Limb (tissue), 2 donors: ENCODE data around the gene DDX1.

ENCODE experiments used
- DNase-seq, 2 donors: peaks; one replicate each; pipeline ENCODE4 v3.0.0-alpha.2; 2016; ENCODE audit errors: extremely low spot score in 2 of 2

Gene DDX1

GRCh38 chr2:15562354-15563031 lies 29.2 kb upstream of the DDX1 start:
- no peak for DNase-seq

GRCh38 chr2:15563227-15564100 lies 28.2 kb upstream of the DDX1 start:
- DNase-seq, result no peak

GRCh38 chr2:15565392-15565791 lies 26.3 kb upstream of the DDX1 start:
- DNase-seq, result no peak

- DNase-seq, result no peak
These were observed 25.5 kb upstream of the DDX1 start for GRCh38 chr2:15565994-15566671.

- DNase-seq, result no peak
These were observed 24.8 kb upstream of the DDX1 start for GRCh38 chr2:15566912-15567311.

GRCh38 chr2:15568874-15569273 lies 22.8 kb upstream of the DDX1 start:
- no peak for DNase-seq

DNA sequence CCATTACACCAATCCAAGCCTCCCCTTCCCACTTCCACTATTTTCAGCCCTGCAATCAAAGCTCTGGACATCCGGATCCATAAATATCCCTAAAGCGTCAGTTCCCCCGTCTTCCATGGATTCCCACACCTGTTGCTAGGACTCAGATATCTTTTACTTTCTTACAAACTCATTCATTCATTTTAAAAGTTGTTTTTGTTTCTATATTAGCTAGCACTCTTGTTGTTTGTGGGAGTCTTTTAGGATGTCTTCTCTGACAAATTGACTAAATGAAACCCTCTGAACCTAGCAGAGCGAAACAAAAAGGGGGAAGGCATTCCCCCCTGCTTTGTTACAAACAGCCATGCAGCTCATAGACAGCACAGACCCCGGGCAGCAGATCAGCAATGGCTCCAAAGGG lies 21.6 kb upstream of the DDX1 start:
- DNase-seq, result peak in 1 of 2 donors; percentile 19

- no peak for DNase-seq
These were observed 19.9 kb upstream of the DDX1 start for GRCh38 chr2:15571729-15572128.

DNA sequence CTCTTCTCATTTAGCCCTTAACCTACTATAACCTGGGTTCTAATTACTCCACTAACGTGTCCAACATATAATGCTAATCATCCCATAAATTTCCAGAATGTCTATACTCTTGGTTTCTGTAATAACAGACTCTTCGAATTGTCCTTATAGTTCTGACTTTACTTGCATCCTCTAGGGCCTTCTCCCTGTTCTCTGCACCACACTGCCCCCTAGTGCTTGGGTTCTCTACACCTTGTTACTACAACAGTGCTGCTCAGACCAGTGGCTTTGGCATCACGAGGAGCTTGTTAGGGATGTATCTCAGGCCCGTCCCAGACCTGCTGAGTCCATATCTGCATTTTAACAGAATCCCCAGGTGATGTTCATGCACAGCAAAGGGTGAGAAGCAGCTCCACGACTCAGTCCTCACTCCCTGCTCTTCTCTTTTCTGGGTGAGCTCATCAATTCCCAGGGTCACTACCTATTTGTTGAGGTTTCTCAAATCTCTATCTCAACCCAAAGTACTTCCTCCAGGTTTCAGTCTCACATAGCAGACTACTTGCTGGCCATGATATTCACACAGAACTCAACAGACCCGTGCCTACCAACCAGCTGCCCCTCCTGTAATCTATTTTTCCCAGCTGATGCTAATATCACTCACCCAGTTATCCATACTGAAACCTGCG lies 14.5 kb upstream of the DDX1 start:
- DNase-seq, result peak; percentile 74 to 87

DNA sequence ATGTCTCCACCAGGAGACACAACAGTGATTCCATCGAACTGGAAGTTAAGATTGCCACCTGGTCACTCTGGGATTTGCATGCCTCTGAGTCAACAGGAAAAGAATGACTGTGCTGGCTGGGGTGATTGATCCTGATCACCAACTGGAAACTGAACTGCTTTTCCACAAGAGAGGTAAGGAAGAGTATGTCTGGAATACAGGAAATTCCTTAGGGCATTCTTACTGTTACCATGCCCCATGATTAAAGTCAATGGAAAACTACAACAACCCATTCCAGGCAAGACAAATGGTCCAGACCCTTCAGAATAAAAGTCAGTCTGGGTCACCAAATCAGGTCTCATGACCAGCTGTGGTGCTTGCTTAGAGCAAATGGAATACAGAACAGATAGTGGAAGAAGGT lies 12.0 kb upstream of the DDX1 start:
- no peak for DNase-seq

DNA sequence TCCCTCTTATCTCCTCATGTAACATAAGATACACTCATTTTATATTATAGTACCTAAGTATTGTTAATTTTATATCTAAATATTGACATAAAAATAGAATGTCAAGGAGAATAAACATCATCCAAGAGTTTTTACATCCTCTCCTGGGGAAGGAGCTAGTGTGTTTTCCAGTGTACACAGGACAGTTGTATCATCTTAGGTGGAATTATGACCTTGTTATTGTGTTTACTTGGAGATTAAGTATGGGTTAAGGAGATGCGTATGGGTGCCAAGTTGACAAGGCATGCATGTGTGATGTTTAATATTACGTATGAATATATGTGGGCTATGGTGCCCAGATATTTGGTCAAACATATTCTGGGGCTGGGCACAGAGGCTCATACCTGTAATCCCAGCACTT lies 11.2 kb upstream of the DDX1 start:
- DNase-seq, result no peak

DNA sequence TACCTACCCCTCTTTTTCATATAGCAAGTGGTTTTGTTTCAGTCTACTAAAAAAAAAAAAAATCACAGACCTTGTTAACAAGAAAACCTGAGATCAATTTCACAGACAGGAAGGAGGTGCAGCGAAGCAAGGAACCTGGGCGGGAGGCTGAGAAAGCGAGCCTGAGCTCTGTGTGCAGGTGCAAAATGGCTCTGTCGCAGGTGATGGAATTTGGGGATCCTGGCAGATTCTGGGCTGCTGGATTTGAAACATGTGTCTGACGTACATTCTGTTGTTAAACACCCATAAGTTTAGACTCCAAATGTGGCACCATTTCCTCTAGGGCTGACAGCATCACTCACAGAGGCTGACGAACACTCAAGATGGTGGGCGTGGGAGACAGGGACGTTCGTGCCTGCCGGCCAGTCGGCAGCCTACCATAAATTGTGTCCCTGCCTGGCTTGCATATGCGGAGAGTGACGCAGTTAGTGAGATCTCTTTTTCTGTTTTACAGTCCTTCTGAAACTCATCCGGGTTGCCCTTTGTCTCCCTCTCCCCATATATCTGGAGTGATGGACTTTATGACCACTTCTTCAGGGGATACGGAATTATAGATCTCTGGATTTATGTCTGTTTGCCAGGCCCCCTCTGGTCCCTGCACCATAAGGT lies 8.8 kb upstream of the DDX1 start:
- DNase-seq, result no peak

GRCh38 chr2:15583826-15584225 lies 7.8 kb upstream of the DDX1 start:
- DNase-seq, result no peak

DNA sequence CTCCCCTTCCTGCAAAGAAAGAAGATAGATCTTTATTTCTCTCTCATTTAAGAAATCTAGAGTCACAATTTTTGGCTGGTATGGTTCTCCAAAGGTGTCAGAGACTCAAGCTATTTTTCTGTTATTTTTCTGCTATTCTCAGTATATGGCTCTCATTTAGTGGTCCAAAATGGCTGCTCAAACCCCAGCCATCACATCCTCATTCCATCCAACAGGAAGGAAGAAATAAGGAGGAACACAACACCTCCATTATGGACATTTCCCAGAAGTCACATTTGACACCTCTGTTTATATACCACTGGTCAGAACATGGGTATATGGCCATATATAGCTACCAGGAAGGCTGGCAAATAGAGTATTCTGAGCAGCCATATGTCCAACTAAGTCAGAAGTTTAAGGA lies 7.4 kb upstream of the DDX1 start:
- DNase-seq, result no peak

- no peak for DNase-seq
These were observed 6.8 kb upstream of the DDX1 start for GRCh38 chr2:15584767-15585469.

DNA sequence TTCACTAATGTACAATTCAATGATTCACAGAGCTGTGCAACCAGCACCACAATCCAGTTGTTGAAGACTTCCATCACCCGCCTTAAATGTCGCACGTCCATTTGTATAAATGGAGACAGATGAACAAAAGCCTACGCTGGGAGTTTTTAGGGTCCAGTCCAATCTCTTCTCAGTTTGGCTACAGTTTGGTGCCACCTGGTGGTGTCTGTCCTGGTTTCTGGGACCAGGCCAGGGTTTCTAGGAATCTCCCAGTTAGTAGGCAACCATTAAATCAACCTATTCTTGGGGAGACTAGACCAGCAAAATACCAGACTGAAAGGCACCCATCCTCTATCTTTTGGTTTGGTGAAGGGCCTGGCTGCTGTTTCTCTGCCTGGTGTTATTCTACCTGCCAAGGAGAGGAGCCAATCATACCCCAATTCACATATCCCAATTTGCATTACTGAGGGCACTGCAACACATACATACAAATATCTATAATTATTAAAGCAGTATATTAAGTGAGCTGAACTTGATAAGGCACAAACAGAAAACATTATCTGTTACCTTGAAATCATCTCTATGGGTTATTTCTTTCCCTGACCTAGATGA lies 3.2 kb upstream of the DDX1 start:
- peak; percentile 40 to 79 for DNase-seq

DNA sequence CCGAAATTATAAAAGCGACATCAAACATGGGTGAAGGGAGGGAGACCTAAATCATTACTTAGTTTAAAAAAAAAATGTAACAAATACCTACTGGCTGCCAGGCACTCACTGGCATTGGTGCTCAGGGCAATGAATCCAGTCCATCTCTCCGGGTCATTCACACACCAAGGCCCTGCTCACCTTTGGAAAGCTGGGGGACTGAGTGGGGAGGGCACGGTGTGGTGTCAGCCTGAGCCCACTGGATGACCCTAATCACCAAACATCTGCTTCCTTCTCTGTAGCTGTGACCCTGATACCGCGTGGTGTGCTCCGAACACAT lies 336 bp upstream of the DDX1 start:
- DNase-seq, result no peak

DNA sequence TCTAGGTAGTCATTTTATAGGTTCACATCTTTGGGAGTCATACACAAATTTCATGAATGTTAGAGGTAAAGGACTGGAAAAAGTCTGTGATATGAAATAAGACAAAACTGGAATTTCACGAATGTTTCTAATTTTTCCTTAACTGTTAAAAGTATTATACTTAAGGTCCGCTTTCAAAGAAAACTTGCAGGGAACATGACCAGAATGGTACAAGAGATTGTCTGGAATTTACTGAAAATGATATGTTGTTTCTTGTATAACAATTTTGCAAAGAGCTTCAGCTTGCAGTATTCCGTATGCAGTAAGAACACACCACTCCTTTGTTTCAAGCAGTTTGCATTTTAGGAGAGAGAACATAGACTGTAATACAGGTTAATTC lies 1.6 kb downstream of the DDX1 start:
- no peak for DNase-seq

- no peak for DNase-seq
These were observed 2.9 kb downstream of the DDX1 start for GRCh38 chr2:15594291-15595256.
